HCT116 (cell line): Measurements from ENCODE around the gene METTL25.

Experiments
- CEBPB ChIP-seq: IDR thresholded peaks from 2 replicates; pipeline ENCODE4 v1.6.1; 2012; ENCODE audit warnings: low read depth
- EZH2 ChIP-seq: fragments of 200-600 bp; sonication (generic); IDR thresholded peaks from 2 replicates; pipeline ENCODE4 v1.6.1; 2017; ENCODE audit warnings: antibody characterized with exemption, mixed run types
- EZH2phosphoT487 ChIP-seq: fragments of 200-600 bp; IDR thresholded peaks from 2 replicates; pipeline ENCODE4 v1.6.1; 2018; ENCODE audit warnings: antibody characterized with exemption, borderline replicate concordance
- POLR2A ChIP-seq: IDR thresholded peaks from 2 replicates; pipeline ENCODE4 v1.7.0; 2011; ENCODE audit warnings: borderline replicate concordance; ENCODE audit not compliant: insufficient read depth, insufficient read length; ENCODE audit errors: extremely low read depth
- POLR2AphosphoS5 ChIP-seq: IDR thresholded peaks from 2 replicates; pipeline ENCODE4 v1.6.1; 2011; ENCODE audit warnings: mild to moderate bottlenecking, low read depth, low read length, moderate library complexity
- SP1 ChIP-seq: IDR thresholded peaks from 2 replicates; pipeline ENCODE4 v1.6.1; 2012; ENCODE audit warnings: low read depth
- YY1 ChIP-seq: IDR thresholded peaks from 2 replicates; pipeline ENCODE4 v1.6.1; 2011; ENCODE audit warnings: low read length, low read depth, moderate library complexity, mild to moderate bottlenecking; ENCODE audit not compliant: insufficient replicate concordance; ENCODE audit errors: extremely low read depth
- ZFX ChIP-seq: fragments of 450-650 bp; IDR thresholded peaks from 2 replicates; pipeline ENCODE4 v1.6.1; 2017
- TF ChIP-seq, protein P1 (sequence below), 3 experiments: fragments of 200-600 bp in 1 of 3; sonication (generic) in 1 of 3; IDR thresholded peaks in 2 of 3; conservative IDR thresholded peaks in 1 of 3; 2 replicates each; pipeline ENCODE4 v1.5.1; 2012 to 2017; ENCODE audit warnings: low read depth in 2 of 3, low read length in 2 of 3, antibody characterized with exemption in 1 of 3, borderline replicate concordance in 1 of 3, control low read depth in 1 of 3, mild to moderate bottlenecking in 1 of 3, mixed read lengths in 1 of 3, mixed run types in 1 of 3, moderate library complexity in 1 of 3; ENCODE audit not compliant: insufficient read depth in 1 of 3

DNA sequence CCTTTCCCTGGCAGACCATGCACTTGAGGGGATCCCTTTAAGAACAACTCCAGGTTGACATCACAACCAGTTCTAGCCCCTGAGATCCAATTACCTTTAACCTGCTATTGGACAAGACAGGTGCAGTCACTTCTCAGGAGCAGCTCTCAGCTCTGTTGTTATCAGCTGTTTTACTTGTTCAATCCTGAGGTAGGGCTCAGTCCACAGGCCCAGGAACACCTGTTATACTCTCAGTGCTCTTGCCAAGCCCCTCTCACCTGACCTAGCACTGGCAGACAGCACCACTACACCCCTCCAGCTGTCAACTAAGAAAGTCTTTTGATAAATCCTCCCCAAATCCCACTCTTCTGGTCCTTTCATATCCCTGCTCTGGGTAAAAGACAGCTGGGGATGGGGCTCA, 164.4 kb downstream of the METTL25 start:
- no peak for TF ChIP-seq POLR2A
- TF ChIP-seq, protein P1, sequence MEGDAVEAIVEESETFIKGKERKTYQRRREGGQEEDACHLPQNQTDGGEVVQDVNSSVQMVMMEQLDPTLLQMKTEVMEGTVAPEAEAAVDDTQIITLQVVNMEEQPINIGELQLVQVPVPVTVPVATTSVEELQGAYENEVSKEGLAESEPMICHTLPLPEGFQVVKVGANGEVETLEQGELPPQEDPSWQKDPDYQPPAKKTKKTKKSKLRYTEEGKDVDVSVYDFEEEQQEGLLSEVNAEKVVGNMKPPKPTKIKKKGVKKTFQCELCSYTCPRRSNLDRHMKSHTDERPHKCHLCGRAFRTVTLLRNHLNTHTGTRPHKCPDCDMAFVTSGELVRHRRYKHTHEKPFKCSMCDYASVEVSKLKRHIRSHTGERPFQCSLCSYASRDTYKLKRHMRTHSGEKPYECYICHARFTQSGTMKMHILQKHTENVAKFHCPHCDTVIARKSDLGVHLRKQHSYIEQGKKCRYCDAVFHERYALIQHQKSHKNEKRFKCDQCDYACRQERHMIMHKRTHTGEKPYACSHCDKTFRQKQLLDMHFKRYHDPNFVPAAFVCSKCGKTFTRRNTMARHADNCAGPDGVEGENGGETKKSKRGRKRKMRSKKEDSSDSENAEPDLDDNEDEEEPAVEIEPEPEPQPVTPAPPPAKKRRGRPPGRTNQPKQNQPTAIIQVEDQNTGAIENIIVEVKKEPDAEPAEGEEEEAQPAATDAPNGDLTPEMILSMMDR (IDR thresholded peaks at IDR 0.05 in 2 of 3, conservative IDR thresholded peaks at IDR 0.05 in 1 of 3; ENCODE audit: borderline replicate concordance in 1 of 3, insufficient read depth in 1 of 3, low read depth in 2 of 3, low read length in 2 of 3) = no peak
- no peak for TF ChIP-seq EZH2
- TF ChIP-seq SP1 = no peak
- no peak for TF ChIP-seq YY1
- no peak for TF ChIP-seq POLR2AphosphoS5
- TF ChIP-seq EZH2phosphoT487 = no peak
- TF ChIP-seq ZFX = no peak
- no peak for TF ChIP-seq CEBPB
